Measurements from ENCODE around the gene CDH4.

CDH4 gene

DNA sequence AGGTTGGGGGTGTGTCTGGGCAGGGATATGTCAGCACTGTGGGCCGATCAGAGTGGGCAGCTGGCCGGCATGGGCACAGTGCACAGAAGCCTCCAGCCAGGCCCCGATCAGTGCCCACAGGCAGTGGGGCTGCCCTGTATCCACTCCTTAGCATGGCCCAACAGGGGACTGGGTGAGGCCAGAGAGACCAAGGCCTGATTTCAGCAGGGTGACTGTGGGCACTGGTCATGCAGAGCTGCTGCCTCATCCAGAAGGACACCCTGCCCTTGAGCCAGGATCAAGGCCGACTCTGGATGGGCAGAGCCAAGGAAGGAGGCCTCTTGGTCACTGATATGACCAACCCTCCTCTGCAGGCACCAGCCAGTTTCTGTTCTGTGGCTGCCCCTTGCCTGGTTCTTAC lies 159.7 kb downstream of the CDH4 start:
- Histone ChIP-seq H3K36me3 (ENCODE audit: insufficient read depth, low read length) (no peaks in the 10 kb centered on the region), H3K9me3 (ENCODE audit: low read length) (no peaks in the 10 kb centered on the region), H3K27me3 (ENCODE audit: control insufficient read depth in 1 of 2, insufficient read depth in 2 of 2, low read length in 2 of 2) (no peaks in the 10 kb centered on the region), H3K4me3 (ENCODE audit: low read depth in 1 of 2, low read length in 2 of 2) (no peak overlapping the region), H3K9ac (ENCODE audit: low read length) (no peak overlapping the region), H3K4me1 (ENCODE audit: insufficient read depth, low read length) (no peaks in the 10 kb centered on the region), H3K27ac (ENCODE audit: low read depth, low read length) (no peak overlapping the region)

DNA sequence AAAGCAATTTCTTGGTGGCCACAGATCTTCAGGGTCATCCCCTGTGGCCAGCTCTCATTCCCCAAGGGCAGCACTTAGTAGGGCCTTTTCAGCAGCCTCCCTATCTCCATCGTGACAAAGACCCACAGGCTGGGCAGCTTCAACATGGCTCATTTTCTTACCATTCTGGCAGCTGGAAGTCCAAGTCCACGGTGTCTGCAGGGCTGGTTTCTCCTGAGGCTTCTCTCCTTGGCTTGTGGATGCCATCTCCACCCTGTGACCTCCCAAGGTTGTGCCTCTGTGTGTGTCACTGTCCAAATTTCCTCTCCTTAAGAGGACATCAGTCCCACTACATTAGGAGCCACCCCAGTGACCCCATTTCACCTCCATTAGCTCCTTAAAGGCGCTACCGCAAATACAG lies 161.7 kb downstream of the CDH4 start:
- H3K4me3 ChIP-seq (ENCODE audit: low read depth in 1 of 2, low read length in 2 of 2) = no peak overlapping the region
- H3K27me3 ChIP-seq (ENCODE audit: control insufficient read depth in 1 of 2, insufficient read depth in 2 of 2, low read length in 2 of 2) = no peaks in the 10 kb centered on the region
- no peaks in the 10 kb centered on the region for H3K4me1 ChIP-seq (ENCODE audit: insufficient read depth, low read length)
- no peak overlapping the region for H3K27ac ChIP-seq (ENCODE audit: low read depth, low read length)
- no peak overlapping the region for H3K9ac ChIP-seq (ENCODE audit: low read length)
- no peaks in the 10 kb centered on the region for H3K9me3 ChIP-seq (ENCODE audit: low read length)
- no peaks in the 10 kb centered on the region for H3K36me3 ChIP-seq (ENCODE audit: insufficient read depth, low read length)

DNA sequence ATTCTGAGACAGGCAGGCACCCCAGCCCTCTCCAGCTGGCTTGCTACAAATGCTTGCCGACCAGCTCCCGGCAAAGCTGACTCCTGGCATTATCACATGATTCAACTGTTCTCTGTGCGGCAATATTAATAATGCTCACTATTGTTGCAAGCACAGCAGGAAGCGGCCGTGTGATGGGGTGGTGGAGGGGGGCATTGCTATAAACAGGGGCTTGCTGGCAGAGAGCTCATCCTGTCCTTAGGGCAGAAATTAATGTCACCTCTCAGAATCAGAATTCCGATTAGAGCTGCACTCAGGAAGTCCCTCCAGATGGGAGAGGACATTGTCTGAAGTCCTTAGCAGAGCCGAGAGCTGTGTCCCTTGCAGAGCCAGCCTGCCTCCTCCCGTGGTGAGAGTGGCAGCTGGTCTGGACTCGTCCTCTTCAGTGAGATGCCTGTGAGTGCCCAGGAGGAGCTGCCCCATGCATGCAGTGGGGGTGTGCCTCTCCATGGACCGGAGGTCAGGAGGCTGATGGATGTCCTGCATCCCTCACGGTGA lies 162.5 kb downstream of the CDH4 start:
- H3K4me1 ChIP-seq (ENCODE audit: insufficient read depth, low read length) = no peaks in the 10 kb centered on the region

DNA sequence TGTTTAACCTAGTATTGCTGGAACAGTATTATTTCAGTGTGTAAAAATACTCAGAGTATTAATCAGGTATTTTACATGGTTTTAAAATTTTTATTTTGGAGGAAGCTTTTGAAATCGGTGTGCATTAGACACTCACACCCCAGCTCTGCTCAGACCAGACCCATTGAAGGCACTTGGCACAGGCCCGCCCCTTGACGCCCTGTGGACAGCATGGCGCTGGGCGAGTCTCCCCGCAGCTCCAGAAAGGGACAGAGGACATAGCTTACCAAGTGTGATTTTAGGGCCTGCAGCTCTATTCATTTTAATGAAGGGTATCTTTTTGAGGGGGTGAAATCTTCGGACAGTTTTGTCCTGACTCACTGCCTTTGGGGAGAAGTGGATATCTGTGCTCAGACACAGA lies 164.5 kb downstream of the CDH4 start:
- Histone ChIP-seq H3K27me3 (ENCODE audit: control insufficient read depth in 1 of 2, insufficient read depth in 2 of 2, low read length in 2 of 2) (no peaks in the 10 kb centered on the region), H3K9ac (ENCODE audit: low read length) (no peak overlapping the region), H3K36me3 (ENCODE audit: insufficient read depth, low read length) (no peaks in the 10 kb centered on the region), H3K4me1 (ENCODE audit: insufficient read depth, low read length) (no peaks in the 10 kb centered on the region), H3K4me3 (ENCODE audit: low read depth in 1 of 2, low read length in 2 of 2) (no peak overlapping the region), H3K9me3 (ENCODE audit: low read length) (no peaks in the 10 kb centered on the region), H3K27ac (ENCODE audit: low read depth, low read length) (no peak overlapping the region)

More for the DNA sequence above, 162.5 kb downstream of the CDH4 start:
- Histone ChIP-seq H3K4me3 (ENCODE audit: low read depth in 1 of 2, low read length in 2 of 2) (no peak overlapping the region), H3K36me3 (ENCODE audit: insufficient read depth, low read length) (no peaks in the 10 kb centered on the region), H3K9me3 (ENCODE audit: low read length) (no peaks in the 10 kb centered on the region), H3K27ac (ENCODE audit: low read depth, low read length) (no peak overlapping the region), H3K27me3 (ENCODE audit: control insufficient read depth in 1 of 2, insufficient read depth in 2 of 2, low read length in 2 of 2) (no peaks in the 10 kb centered on the region), H3K9ac (ENCODE audit: low read length) (no peak overlapping the region)

DNA sequence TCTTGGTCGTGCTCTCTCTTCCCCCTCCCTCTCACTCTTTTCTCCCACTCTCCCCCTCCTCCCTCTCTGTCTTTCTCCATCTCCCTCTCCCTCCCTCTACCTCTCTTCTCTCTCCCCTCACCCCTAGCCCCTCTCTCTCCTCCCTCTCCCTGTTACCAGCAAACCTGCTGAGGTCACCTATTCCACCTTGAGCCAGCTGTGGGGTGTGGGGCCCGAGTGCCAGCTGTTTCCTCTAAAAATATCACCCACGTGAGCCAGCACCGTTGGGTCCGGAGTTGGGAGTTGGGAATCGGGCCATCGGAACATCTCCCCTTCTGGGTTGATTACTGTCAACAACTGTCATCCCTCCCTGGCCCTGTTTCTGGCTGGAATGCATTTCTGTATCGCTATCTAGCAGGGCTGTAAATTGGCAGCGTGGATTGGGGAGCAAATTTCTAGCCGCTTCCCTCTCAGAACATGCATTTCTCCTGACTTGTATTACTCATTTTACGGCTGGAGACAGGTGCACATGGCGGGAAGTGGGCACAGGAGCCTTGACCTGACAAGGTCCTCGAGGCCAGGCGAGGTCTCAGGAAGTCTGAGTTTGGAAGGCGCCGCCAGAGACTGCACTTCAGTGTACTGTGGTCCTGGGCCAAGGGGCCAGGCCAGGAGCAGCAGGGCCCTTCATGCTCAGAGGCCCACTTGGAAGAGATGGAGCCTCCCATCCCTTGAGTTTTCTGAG lies 165.3 kb downstream of the CDH4 start:
- H3K4me3 ChIP-seq (ENCODE audit: low read depth in 1 of 2, low read length in 2 of 2) = no peak overlapping the region
- no peaks in the 10 kb centered on the region for H3K9me3 ChIP-seq (ENCODE audit: low read length)
- no peak overlapping the region for H3K27ac ChIP-seq (ENCODE audit: low read depth, low read length)
- H3K27me3 ChIP-seq (ENCODE audit: control insufficient read depth in 1 of 2, insufficient read depth in 2 of 2, low read length in 2 of 2) = no peaks in the 10 kb centered on the region
- no peaks in the 10 kb centered on the region for H3K36me3 ChIP-seq (ENCODE audit: insufficient read depth, low read length)
- H3K4me1 ChIP-seq (ENCODE audit: insufficient read depth, low read length) = no peaks in the 10 kb centered on the region
- H3K9ac ChIP-seq (ENCODE audit: low read length) = no peak overlapping the region

DNA sequence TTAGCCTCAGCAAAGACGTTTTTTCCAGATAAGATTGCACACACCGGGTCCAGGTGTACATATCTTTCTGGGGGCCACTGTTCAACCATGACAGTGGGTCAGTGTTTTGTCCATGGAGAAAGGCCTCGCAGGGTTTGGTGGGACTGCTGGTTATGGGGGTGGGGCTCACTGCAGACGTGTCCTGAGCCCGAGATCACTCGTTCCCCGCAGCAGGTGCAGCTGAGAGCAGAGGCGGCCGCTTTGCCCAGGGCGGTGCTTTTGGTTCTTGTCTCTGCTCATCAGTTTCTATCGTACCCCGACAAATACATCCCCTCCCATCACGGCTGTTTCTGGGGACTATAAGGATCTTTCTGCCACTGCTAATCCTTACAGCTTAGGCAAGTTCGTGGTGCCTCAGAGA lies 166.9 kb downstream of the CDH4 start:
- no peak overlapping the region for H3K9ac ChIP-seq (ENCODE audit: low read length)
- no peaks in the 10 kb centered on the region for H3K36me3 ChIP-seq (ENCODE audit: insufficient read depth, low read length)
- no peaks in the 10 kb centered on the region for H3K27me3 ChIP-seq (ENCODE audit: control insufficient read depth in 1 of 2, insufficient read depth in 2 of 2, low read length in 2 of 2)
- H3K27ac ChIP-seq (ENCODE audit: low read depth, low read length) = no peak overlapping the region
- H3K4me3 ChIP-seq (ENCODE audit: low read depth in 1 of 2, low read length in 2 of 2) = no peak overlapping the region
- H3K9me3 ChIP-seq (ENCODE audit: low read length) = no peaks in the 10 kb centered on the region
- H3K4me1 ChIP-seq (ENCODE audit: insufficient read depth, low read length) = no peaks in the 10 kb centered on the region

DNA sequence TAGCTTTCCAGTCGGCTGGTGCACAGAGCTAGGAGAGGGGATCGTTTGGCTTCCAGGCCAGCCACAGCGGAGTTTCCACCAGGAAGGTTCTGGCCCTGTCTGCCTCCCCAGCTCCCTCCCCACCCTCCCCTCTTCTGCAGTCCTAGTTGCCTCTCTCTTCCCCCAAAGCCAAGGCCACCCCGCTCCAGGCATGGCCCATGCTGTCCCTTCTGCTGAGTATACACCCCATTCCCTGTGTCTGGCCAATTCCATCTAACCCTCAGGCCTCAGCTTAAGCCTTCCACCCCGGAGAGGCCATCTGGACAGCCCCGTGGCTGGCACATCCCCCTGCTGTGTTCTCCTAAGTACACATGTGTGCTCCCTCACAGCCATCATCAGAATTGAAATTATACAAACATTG lies 167.4 kb downstream of the CDH4 start:
- Histone ChIP-seq H3K4me3 (ENCODE audit: low read depth in 1 of 2, low read length in 2 of 2) (no peak overlapping the region), H3K27me3 (ENCODE audit: control insufficient read depth in 1 of 2, insufficient read depth in 2 of 2, low read length in 2 of 2) (no peaks in the 10 kb centered on the region), H3K9ac (ENCODE audit: low read length) (no peak overlapping the region), H3K4me1 (ENCODE audit: insufficient read depth, low read length) (no peaks in the 10 kb centered on the region), H3K9me3 (ENCODE audit: low read length) (no peaks in the 10 kb centered on the region), H3K36me3 (ENCODE audit: insufficient read depth, low read length) (no peaks in the 10 kb centered on the region), H3K27ac (ENCODE audit: low read depth, low read length) (no peak overlapping the region)

DNA sequence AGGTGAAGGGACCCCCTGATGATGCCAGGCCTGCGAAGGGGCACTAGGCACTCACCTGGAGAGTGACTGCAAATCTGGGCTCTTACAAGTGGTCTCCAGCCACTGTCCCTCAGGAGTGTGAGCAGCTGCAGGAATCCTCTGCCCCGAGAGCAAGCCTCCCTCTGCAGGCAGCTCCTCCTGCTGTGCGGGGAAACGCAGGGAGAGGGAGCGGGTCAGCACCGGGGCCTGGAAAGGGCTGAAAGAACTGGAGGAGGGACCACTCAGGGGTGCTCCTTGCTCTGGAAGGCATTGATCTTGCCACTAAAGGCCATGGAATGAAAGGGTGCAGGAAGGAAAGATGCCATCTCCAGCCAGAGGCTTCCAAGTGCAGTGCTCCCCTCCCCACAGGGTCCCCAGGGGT lies 168.0 kb downstream of the CDH4 start:
- H3K4me3 ChIP-seq (ENCODE audit: low read depth in 1 of 2, low read length in 2 of 2) = no peak overlapping the region
- H3K4me1 ChIP-seq (ENCODE audit: insufficient read depth, low read length) = no peaks in the 10 kb centered on the region
- no peak overlapping the region for H3K27ac ChIP-seq (ENCODE audit: low read depth, low read length)
- H3K9me3 ChIP-seq (ENCODE audit: low read length) = no peaks in the 10 kb centered on the region
- no peaks in the 10 kb centered on the region for H3K27me3 ChIP-seq (ENCODE audit: control insufficient read depth in 1 of 2, insufficient read depth in 2 of 2, low read length in 2 of 2)
- H3K9ac ChIP-seq (ENCODE audit: low read length) = no peak overlapping the region
- H3K36me3 ChIP-seq (ENCODE audit: insufficient read depth, low read length) = no peaks in the 10 kb centered on the region

DNA sequence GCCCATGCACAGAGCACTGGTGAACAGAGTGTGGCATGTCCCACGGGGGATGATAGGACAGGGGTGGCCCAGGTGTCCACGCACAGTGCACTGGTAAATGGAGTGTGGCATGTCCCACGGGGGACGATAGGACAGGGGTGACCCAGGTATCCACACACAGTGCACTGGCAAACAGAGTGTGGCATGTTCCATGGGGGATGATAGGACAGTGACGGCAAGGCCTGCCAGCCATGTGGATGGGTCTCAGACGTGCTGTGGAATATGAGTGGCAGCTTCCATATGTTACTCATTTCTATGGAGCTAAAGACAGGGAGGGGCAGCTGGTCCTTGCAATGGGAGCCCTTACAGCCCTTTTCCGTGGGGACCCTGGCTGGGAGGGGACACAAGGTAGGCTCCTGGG lies 168.7 kb downstream of the CDH4 start:
- no peaks in the 10 kb centered on the region for H3K9me3 ChIP-seq (ENCODE audit: low read length)

DNA sequence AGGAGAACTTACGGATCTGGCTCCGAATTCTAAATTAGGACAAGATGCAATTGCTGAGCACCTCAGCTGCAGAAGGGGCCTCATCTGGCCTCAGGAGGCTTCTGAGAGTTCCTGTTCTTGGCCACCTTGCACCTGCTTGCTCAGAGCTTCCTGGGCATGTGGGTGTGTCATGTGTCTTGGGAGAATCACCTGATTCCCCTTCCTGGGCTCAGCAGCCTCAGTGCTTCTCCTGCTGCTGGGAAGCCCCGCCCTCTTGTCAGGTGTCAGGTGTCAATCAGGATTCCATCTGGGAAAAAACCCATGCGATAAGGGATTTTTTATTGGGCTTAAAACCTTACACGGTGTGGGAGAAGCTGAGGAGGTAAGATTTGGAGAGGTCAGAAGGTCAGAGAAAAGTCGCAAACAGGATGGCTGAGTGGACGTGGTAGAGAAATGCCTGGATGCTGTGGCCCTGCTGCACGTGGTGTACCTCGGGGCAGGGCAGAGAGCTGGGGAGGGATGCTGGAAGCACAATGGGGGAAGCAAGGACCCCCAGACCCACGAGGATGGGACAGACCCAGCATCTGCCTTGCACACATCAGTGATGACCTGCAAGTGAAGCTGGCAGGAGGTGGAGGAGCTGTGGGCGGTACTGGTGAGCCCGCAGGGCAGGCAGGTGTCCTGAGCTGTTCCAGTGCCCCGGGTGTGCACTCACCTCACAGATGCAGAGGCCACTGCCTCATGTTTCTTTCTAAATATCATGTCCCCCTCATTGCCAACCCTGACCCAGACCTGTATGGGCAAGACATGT lies 170.8 kb downstream of the CDH4 start:
- Histone ChIP-seq H3K9me3 (ENCODE audit: low read length) (no peaks in the 10 kb centered on the region), H3K4me1 (ENCODE audit: insufficient read depth, low read length) (no peaks in the 10 kb centered on the region), H3K4me3 (ENCODE audit: low read depth in 1 of 2, low read length in 2 of 2) (no peak overlapping the region), H3K27me3 (ENCODE audit: control insufficient read depth in 1 of 2, insufficient read depth in 2 of 2, low read length in 2 of 2) (no peaks in the 10 kb centered on the region), H3K27ac (ENCODE audit: low read depth, low read length) (no peak overlapping the region), H3K9ac (ENCODE audit: low read length) (no peak overlapping the region), H3K36me3 (ENCODE audit: insufficient read depth, low read length) (no peaks in the 10 kb centered on the region)

More for the DNA sequence above, 168.7 kb downstream of the CDH4 start:
- H3K4me1 ChIP-seq (ENCODE audit: insufficient read depth, low read length) = no peaks in the 10 kb centered on the region
- H3K4me3 ChIP-seq (ENCODE audit: low read depth in 1 of 2, low read length in 2 of 2) = no peak overlapping the region
- no peak overlapping the region for H3K27ac ChIP-seq (ENCODE audit: low read depth, low read length)
- H3K27me3 ChIP-seq (ENCODE audit: control insufficient read depth in 1 of 2, insufficient read depth in 2 of 2, low read length in 2 of 2) = no peaks in the 10 kb centered on the region
- no peaks in the 10 kb centered on the region for H3K36me3 ChIP-seq (ENCODE audit: insufficient read depth, low read length)
- no peak overlapping the region for H3K9ac ChIP-seq (ENCODE audit: low read length)

DNA sequence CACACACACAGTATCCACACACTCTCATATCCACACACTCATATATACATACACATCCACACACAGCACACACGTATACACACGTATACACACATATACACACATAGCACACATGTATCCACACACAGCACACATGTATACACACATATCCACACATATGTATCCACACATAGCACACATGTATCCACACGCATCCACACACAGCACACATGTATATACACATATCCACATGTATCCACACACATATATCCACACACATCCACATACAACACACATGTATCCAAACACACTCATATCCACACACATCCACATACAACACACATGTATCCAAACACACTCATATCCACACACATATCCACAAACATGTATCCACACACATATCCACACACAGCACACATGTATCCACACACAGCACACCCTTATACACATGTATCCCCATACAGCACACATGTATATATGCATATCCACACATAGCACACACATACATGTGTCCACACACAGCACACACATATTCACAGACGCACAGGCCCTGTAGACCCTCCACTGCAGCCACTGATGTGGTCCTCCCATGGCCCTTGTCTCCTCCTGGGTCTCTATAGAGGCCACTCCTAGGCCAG lies 172.1 kb downstream of the CDH4 start:
- H3K9me3 ChIP-seq (ENCODE audit: low read length) = no peaks in the 10 kb centered on the region
- no peak overlapping the region for H3K27ac ChIP-seq (ENCODE audit: low read depth, low read length)
- no peak overlapping the region for H3K4me3 ChIP-seq (ENCODE audit: low read depth in 1 of 2, low read length in 2 of 2)
- H3K27me3 ChIP-seq (ENCODE audit: control insufficient read depth in 1 of 2, insufficient read depth in 2 of 2, low read length in 2 of 2) = no peaks in the 10 kb centered on the region
- no peak overlapping the region for H3K9ac ChIP-seq (ENCODE audit: low read length)
- H3K4me1 ChIP-seq (ENCODE audit: insufficient read depth, low read length) = no peaks in the 10 kb centered on the region
- no peaks in the 10 kb centered on the region for H3K36me3 ChIP-seq (ENCODE audit: insufficient read depth, low read length)
